Left renal cortex interstitium (tissue), 4 donors: Measurements from ENCODE around the gene WDR55. TPM values are rescaled to one million over a fixed set of nuclear protein-coding genes. Genes with fewer than 3 reads are reported as not detected.
"Not testable (repeated sequence)": the region's sequence is repeated elsewhere in the genome, so short reads cannot be mapped to it uniquely, and the experiment has no call there.

Experiments used
- DNase-seq, 4 donors: peaks; one replicate each; pipeline ENCODE4 v3.0.0-alpha.2; 2013; ENCODE audit warnings: low read depth in 4 of 4, low spot score in 2 of 4, missing footprints in 1 of 4
- polyA plus RNA-seq, 4 donors: library from polyadenylated mRNA; unstranded; fragments of 120-200 nt; gene quantifications; one replicate each; pipeline ENCODE4 v1.2.1, GENCODE V29; 2013; ENCODE audit not compliant: insufficient read length in 4 of 4

WDR55 gene
- polyA plus RNA-seq, 4 donors: 12.5 to 21.3 (median 16.9) TPM

- DNase-seq: no peak
Observed at GRCh38 chr5:140707812-140708211, 43.1 kb downstream of the WDR55 start.

GRCh38 chr5:140708787-140709186 is 44.1 kb downstream of the WDR55 start:
- DNase-seq: not testable (repeated sequence)

- DNase-seq: peak in 3 of 4 donors; percentile 64 to 80 (median 65)
Observed at GRCh38 chr5:140710899-140711552, 46.3 kb downstream of the WDR55 start.

GRCh38 chr5:140711794-140712193 is 47.1 kb downstream of the WDR55 start:
- no peak for DNase-seq

GRCh38 chr5:140713562-140714094 is 48.9 kb downstream of the WDR55 start:
- no peak for DNase-seq

GRCh38 chr5:140716238-140716637 is 51.5 kb downstream of the WDR55 start:
- DNase-seq: not testable (repeated sequence)

GRCh38 chr5:140718266-140718592 is 53.5 kb downstream of the WDR55 start:
- DNase-seq: no peak

GRCh38 chr5:140720738-140721137 is 56.0 kb downstream of the WDR55 start:
- DNase-seq: not testable (repeated sequence)

GRCh38 chr5:140721395-140721794 is 56.7 kb downstream of the WDR55 start:
- not testable (repeated sequence) for DNase-seq

Other genes with a start within 250 kb of the WDR55 start
- gene EIF4EBP3, start 117.2 kb upstream of the WDR55 start, polyA plus RNA-seq: 10 to 100 TPM in 2 of 4 donors, 1 to 10 TPM in 2; 8.9 to 10.5 (median 10.1) TPM
- gene SRA1, start 107.4 kb upstream of the WDR55 start, polyA plus RNA-seq: 10 to 100 TPM; 22.3 to 31.8 (median 26.9) TPM
- gene APBB3, start 100.3 kb upstream of the WDR55 start, polyA plus RNA-seq: 10 to 100 TPM; 28.4 to 65.8 (median 41.3) TPM
- 10 to 100 TPM; 74.5 to 85.7 (median 81.2) TPM for gene SLC35A4, start 100.1 kb upstream of the WDR55 start, polyA plus RNA-seq
- 10 to 100 TPM in 2 of 4 donors, 1 to 10 TPM in 2; 6.0 to 11.7 (median 9.5) TPM for gene CD14, start 31.7 kb upstream of the WDR55 start, polyA plus RNA-seq
- gene TMCO6, start 25.5 kb upstream of the WDR55 start, polyA plus RNA-seq: 10 to 100 TPM; 12.5 to 23.1 (median 18.2) TPM
- gene NDUFA2, start 17.3 kb upstream of the WDR55 start, polyA plus RNA-seq: 100 to 1,000 TPM in 1 of 4 donors, 10 to 100 TPM in 3; 76.4 to 116 (median 84.2) TPM
- 100 to 1,000 TPM; 149 to 185 (median 162) TPM for gene IK, start 17.1 kb upstream of the WDR55 start, polyA plus RNA-seq
- gene DND1, start 8.7 kb downstream of the WDR55 start, polyA plus RNA-seq: under 1 TPM in 2 of 4 donors, not detected in 2; 0.21 to 0.77 TPM
- 10 to 100 TPM; 63.2 to 86.8 (median 73.3) TPM for gene HARS1, start 26.5 kb downstream of the WDR55 start, polyA plus RNA-seq
- 10 to 100 TPM; 37.4 to 60.3 (median 49.2) TPM for gene HARS2, start 26.6 kb downstream of the WDR55 start, polyA plus RNA-seq
- gene ZMAT2, start 35.5 kb downstream of the WDR55 start, polyA plus RNA-seq: 100 to 1,000 TPM in 3 of 4 donors, 10 to 100 TPM in 1; 99.1 to 164 (median 111) TPM
- under 1 TPM in 3 of 4 donors, not detected in 1; 0.05 to 0.12 (median 0.07) TPM for gene PCDHA1, start 121.2 kb downstream of the WDR55 start, polyA plus RNA-seq
- gene PCDHA2, start 129.9 kb downstream of the WDR55 start, polyA plus RNA-seq: under 1 TPM; 0.13 to 0.46 (median 0.19) TPM
- under 1 TPM; 0.21 to 0.64 (median 0.38) TPM for gene PCDHA3, start 136.2 kb downstream of the WDR55 start, polyA plus RNA-seq
- gene PCDHA4, start 142.2 kb downstream of the WDR55 start, polyA plus RNA-seq: 1 to 10 TPM in 2 of 4 donors, under 1 TPM in 2; 0.49 to 1.7 (median 0.91) TPM
- gene PCDHA5, start 156.7 kb downstream of the WDR55 start, polyA plus RNA-seq: under 1 TPM; 0.05 to 0.24 (median 0.14) TPM
- under 1 TPM; 0.35 to 0.75 (median 0.49) TPM for gene PCDHA6, start 163.1 kb downstream of the WDR55 start, polyA plus RNA-seq
- under 1 TPM; 0.22 to 0.44 (median 0.34) TPM for gene PCDHA7, start 169.4 kb downstream of the WDR55 start, polyA plus RNA-seq
- under 1 TPM in 3 of 4 donors, not detected in 1; 0.03 to 0.05 (median 0.05) TPM for gene PCDHA8, start 176.3 kb downstream of the WDR55 start, polyA plus RNA-seq
- gene PCDHA9, start 183.5 kb downstream of the WDR55 start, polyA plus RNA-seq: under 1 TPM in 3 of 4 donors, not detected in 1; 0.03 to 0.12 (median 0.05) TPM
- gene PCDHA10, start 191.0 kb downstream of the WDR55 start, polyA plus RNA-seq: 1 to 10 TPM in 1 of 4 donors, under 1 TPM in 3; 0.13 to 1.1 (median 0.75) TPM
- gene PCDHA11, start 204.1 kb downstream of the WDR55 start, polyA plus RNA-seq: under 1 TPM; 0.21 to 0.54 (median 0.36) TPM
- gene PCDHA12, start 210.4 kb downstream of the WDR55 start, polyA plus RNA-seq: under 1 TPM in 3 of 4 donors, not detected in 1; 0.07 to 0.14 (median 0.11) TPM
- under 1 TPM in 3 of 4 donors, not detected in 1; 0.03 to 0.07 (median 0.05) TPM for gene PCDHA13, start 217.2 kb downstream of the WDR55 start, polyA plus RNA-seq